Loucy (cell line): ENCODE data around the gene UROD.

ENCODE experiments used
- EZH2phosphoT487 ChIP-seq: fragments of 200-600 bp; IDR thresholded peaks from 2 replicates; pipeline ENCODE4 v1.6.1; 2018; ENCODE audit warnings: antibody characterized with exemption, mild to moderate bottlenecking, moderate library complexity, borderline replicate concordance
- TF ChIP-seq, protein P1 (sequence below): fragments of 200-600 bp; sonication (generic); conservative IDR thresholded peaks from 2 replicates; pipeline ENCODE4 v1.5.1; 2014; ENCODE audit warnings: mild to moderate bottlenecking, antibody characterized with exemption, low read length

DNA sequence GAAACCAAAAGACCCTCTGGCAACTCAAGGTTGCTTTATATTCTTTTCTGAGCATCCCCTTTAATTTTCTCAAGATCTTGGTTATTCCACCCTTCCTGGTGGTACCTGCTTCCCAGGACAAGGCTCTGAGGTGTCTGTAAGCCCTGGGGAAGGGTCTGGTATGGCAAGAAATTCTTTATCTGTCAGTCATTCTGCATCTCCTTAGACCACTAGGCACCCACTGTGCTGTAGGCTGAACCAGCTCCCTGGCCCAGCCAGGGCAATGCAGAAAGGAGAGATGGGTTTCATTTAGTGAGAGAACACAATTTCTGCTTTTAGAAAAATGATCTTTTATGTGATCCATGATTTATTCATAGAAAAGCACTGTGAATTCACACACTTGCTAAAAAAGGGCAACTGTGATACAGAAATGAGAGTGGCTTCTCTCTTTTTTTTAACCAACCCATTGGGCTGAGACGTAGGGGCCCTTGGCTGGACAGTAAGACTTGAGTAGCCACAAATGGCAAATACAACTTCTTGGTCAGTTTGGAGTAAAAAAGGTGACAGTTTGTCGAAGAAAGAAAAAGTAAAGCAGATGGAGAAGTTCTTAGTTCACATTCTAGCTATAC, 4.1 kb downstream of the UROD start:
- TF ChIP-seq, protein P1, sequence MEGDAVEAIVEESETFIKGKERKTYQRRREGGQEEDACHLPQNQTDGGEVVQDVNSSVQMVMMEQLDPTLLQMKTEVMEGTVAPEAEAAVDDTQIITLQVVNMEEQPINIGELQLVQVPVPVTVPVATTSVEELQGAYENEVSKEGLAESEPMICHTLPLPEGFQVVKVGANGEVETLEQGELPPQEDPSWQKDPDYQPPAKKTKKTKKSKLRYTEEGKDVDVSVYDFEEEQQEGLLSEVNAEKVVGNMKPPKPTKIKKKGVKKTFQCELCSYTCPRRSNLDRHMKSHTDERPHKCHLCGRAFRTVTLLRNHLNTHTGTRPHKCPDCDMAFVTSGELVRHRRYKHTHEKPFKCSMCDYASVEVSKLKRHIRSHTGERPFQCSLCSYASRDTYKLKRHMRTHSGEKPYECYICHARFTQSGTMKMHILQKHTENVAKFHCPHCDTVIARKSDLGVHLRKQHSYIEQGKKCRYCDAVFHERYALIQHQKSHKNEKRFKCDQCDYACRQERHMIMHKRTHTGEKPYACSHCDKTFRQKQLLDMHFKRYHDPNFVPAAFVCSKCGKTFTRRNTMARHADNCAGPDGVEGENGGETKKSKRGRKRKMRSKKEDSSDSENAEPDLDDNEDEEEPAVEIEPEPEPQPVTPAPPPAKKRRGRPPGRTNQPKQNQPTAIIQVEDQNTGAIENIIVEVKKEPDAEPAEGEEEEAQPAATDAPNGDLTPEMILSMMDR: no peak
- TF ChIP-seq EZH2phosphoT487: no peak
